LoVo (cell line): ENCODE data around the gene MT1H.
"Not testable (repeated sequence)": the region's sequence is repeated elsewhere in the genome, so short reads cannot be mapped to it uniquely, and the experiment has no call there.

Experiments used
- DNase-seq: peaks from one replicate; pipeline ENCODE4 v3.0.0-alpha.2; 2016; ENCODE audit warnings: low spot score

Gene MT1H

GRCh38 chr16:56684926-56685590 is 15.4 kb downstream of the MT1H start:
- no peak for DNase-seq

- no peak for DNase-seq
Measured at GRCh38 chr16:56686758-56687157, 17.1 kb downstream of the MT1H start.

DNA sequence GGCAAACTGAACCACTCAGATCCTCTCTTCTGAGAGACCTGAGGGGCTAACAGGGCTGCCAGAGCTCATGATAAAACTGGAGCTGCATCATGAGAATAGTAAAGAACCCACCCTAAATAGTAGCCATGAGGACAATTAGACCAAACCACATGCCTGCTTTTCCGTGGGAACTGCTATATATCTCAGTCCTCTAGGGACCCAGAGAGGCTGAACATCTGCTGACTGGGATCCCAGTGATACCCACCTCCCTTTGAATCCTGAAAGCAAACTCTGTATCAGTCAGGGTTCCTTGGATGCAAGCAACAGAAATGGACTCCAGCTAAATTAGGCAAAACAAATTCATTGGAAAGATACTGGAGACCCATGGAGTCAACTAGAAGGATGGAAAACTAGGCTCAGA is 19.1 kb downstream of the MT1H start:
- no peak for DNase-seq

DNA sequence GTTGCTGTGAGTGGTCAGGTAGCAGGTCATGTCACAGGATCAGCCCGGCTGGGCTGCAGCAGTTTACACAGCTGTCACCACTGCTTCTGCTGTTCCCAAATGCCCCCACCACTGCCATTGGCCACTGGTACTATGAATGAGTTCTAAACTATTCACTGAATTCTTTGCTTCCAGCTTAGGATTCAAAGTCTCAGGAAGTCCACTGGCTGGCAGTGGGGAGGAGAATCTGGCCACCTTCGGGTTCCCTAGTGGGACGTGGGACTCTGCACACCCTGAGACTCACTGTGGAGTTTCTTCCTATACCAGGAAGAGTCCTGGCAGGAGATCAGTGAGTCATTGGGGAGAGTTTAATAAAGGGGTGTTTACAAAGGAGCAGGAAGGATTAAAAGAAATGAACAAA is 19.6 kb downstream of the MT1H start:
- DNase-seq: no peak

GRCh38 chr16:56690420-56691122 is 21.0 kb downstream of the MT1H start:
- no peak for DNase-seq

DNA sequence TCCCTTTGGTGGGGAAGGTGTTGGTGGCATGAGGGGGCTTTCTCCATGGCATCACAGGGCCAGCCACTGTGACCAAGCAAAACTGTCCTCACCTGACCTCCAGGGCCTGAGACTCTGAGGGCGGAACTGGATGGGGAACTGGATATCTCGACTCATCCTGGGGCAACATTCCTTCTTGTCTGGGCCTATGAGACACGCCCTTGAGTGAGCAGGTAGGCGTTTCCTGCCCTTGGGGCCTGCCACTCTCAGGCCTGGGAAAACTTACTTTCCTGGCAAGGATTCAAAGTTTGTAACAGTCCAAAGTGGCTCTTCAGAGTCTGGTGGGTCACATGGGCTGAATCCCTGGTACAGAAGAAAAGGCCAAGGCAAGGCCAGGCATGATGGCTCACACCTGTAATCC is 22.3 kb downstream of the MT1H start:
- DNase-seq: peak; percentile 88

DNA sequence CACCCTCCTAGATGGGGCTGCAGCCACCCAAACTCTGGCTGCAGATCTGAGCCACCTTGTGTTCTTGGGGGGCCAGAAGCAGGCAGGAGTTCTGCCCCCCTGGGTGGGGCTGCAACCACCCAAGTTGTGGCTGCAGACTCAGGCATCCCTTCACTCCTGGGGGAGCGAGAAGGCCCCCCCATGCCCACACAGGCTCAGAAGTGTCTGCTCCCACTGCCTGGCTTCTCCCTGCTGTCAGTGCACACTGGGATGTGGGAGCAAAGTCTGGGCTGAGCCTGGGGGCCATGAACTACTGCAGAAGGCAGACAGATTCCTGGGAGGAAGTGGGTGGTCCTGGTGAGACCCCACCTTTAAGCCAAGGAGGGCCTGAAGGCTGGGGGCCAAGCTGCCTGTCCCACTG is 25.6 kb downstream of the MT1H start:
- DNase-seq: no peak

DNA sequence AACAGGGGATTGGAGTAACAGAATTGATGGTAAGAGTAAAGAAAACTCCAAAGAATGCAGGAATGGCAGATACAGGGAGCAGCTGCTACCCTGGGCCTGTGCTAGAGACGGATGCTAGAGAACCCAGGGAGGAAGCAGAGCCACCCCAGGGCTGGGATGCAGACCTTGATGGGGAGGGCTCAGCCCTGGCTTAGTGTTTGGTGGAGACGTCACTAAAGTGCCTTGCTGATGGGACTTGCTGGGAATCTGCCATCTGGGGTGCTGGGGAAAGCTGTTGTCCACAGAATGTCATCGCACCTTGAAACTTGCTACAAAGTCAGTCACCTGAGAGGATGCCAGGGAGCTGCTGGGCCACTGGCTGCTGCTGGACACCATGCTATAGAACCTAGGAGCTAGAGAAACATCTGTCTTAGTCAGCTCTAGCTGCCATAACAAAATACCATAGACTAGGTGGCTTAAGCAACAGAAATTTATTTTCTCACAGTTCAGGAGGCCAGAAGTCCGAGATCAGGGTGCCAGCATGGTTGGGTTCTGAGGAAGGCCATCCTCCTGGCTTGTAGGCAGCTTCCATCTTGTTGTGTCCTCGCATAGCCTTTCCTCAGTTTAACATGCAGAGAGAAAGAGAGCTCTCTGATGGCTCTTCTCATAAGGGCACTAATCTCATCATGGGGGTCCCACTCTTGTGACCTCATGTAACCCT is 28.0 kb downstream of the MT1H start:
- no peak for DNase-seq

- DNase-seq: no peak
Measured at GRCh38 chr16:56700195-56700594, 30.6 kb downstream of the MT1H start.

DNA sequence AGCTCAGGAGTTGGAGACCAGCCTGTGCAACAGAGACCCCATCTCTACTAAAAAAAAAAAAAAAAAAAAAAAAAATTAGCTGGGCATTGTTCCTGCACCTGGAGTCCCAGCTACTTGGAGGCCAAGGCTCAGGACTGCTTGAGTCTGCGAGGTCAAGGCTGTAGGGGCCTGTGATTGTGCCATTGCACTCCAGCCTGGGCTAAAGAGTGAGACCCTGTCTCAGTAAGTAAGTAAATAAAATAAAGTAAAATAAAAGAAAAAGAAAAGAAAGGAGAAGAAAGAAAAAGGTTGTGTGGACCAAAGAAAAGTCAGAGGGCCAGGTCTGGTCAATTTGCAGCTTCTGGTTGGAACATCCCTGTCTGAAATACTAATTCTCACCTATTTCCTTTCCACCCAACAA is 31.0 kb downstream of the MT1H start:
- no peak for DNase-seq

DNA sequence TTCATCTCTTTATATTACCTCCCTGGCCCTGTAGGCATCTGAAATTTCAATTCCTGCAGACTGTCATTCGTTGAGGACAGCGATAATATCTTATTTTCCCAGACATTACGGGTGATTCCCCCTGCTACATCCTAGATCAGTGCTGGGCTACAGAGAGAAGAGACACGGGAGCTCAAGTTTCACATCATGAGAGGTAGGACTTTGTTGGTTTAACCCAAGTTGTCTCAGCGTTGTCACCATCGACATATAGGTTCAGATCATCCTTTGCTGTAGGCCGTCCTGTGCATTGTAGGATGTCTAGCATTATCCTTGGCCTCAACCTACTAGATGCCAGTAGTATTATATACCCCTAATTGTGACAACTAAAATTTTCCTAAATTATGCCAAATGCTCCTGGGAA is 31.9 kb downstream of the MT1H start:
- no peak for DNase-seq

DNA sequence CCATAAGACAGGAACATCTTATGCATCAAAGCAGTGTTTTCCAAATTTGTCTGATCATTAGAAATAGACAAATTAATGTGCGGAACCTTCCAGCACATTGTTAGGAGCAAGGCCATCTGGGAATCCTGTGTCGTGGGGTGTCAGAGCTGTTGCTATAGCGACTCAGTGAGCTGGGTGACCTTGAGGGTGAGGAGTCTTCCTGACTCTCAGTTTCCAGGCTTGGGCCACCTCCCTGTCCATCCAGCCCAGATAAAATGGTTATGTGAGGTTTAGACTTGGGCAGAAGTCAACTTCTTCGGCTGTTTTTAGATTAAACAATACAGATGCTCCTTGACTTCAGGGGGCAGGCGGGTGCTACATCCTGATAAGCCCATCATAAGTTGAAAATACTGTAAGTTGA is 33.2 kb downstream of the MT1H start:
- DNase-seq: no peak

DNA sequence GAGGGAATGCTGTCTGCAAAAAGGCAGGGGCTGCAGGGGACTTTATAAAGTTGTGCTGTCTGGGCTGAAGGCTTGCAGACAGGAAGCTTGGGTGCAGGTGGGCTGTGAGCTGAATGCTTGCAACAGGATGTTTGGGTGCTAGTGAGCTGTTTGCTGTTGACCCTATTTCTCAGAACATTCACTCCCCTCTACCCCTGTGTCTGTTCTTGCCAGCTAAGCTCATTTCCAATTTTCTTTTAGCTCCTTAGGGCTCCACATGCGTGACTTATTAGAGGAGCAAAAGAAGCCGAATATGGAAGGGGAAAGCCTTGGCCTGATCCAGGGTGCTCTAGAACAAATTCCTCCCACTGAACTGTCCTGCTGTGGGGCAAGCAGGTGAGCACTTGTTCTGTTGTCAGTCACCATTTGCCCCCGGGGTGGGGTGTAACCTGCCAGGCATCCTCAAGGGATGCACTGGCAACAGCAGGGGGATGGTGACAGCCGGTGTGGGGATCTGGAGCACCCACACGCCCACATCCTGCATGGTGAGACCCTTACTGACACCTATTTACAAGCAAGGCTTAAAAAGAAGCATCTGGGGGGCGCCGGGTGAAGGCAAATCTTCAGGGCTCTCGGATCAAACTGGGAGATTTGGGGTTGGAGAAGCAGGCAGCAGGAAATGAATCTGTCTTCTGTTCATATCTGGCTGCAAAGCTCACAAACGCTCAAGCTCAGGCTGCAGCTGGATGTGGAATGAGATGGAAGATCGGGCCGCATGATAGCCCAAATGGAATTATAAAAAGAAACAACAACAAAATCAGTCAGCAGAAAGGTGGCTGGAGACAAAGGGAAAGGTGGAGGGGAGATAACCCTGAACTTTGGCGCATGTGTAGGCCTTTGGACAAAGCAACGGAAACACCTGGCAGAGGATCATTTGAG is 39.2 kb downstream of the MT1H start:
- no peak for DNase-seq

DNA sequence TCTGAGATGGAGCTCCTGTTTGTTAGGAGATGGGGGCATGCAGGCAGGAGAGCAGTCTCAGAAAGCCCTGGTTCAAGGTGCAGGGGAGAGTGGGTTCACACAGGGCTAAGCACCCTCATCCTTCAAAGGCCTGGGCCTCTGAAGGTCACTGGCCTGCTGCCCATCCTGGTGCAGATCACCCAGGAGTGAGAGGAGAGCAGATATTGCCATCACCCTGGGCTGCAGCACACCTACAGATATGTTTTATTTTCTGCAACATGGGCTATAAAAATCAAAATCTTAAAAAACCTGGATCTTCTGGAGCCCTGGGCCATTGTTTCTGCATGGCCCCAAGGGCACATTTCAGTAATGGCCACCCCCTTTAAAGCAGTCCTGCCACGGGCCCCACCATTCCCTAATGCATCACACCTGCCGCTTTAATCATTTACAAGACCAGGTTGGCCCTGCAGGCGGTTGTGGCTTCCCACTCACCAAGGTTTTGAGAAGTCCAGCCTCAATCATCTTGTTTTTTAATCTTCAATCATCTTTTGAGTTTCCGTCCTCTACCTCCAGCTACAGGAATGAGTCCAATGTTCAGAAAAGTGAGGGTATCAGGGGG is 39.9 kb downstream of the MT1H start:
- DNase-seq: no peak

DNA sequence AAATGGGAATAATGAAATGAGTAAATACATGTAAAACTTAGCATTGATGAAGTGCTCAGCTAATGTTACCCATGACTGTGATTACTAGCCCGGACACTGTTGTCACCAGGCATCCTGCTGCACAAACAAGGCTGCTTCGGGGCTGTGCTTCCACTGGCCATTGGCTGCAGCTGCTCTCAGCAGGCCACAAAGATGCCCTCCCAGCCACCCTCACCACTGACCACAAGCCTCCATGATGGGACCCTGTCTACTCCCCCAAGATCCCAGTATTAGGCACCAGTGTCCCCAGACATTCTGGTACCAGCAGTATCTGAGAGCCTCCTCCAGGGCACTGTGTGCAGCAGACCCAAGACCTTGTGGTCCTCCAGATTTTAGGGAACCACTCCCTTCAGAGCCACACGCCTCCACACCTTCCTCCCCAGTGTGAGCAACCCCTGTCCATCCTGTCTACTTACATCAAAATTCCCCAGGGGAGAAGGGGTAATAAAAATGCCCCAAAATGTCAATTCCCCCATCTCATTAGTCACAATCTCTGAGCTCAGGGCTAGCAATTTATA is 40.6 kb downstream of the MT1H start:
- no peak for DNase-seq

DNA sequence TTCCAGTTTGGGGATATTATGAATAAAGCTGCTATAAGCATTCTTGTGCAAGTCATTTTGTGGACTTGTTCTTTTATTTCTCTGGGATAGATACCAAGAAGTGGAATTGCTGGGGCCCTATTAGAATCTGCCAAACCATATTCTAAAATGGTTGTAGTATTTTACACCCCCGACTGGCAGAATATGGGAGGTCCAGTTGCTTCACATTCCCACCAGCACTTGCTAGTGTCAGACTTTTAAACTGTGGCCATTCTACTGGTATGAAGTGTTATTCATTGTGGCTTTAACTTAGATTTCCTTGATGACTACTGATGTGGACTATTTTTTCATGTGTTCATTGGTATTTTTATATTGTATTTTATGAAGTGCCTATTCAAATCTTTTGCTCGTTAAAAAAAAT is 42.2 kb downstream of the MT1H start:
- DNase-seq: no peak

DNA sequence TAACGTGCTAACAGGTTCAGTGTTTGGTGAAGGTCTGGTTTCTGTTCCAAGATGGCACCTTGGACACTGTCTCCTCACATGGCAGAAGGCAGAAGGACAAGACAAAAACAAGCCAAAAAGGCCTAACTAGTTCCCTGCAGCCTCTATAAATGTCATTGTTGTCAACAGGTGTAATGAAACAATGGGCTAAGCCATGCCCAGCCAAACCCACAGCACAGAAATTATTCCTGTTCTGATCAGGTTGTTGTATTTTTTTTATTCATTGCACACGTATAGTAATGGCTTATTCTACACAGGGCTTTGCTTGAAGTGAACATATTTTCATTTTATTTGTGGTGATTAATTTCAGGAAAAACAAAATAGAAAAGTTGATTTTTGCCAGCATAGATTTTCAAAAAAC is 44.2 kb downstream of the MT1H start:
- no peak for DNase-seq

DNA sequence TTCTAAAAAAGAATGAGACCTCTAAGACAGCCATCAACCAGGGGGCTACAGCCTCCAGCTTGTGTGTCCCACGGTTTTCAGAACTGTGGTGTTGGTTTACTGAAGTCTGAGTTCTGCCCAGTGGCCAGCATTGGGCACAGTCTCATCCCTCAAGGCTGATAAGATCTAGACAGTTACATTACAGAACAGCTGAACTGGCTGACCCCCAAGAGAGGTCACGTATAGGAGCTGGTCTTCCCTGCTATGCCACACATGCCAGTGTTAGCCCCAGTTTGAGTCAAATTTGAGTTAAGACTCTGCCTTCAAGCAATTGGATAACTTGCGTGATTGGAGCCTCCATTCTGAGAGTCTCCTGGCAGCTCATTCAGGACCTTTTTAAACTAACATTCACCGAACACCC is 45.5 kb downstream of the MT1H start:
- no peak for DNase-seq

DNA sequence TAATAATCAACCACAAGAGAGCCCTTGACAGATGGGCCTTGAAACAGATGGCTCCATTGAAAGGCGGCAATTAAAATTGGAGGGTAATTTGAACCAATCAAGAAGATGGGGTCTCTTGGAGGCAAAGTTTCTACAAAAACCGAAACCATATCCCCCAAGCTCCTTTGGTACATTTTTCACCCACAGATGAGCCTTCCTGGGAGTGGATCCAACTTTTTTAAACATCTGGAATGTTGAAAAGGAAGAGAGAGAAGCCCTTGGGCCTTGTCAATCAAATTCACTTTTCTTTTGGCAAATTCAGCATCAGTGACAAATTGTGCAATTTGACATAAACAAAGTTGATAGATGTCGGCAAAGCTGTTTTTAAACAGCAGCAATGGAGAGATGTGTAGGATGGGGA is 47.1 kb downstream of the MT1H start:
- no peak for DNase-seq

- DNase-seq: not testable (repeated sequence)
Measured at GRCh38 chr16:56717532-56717931, 47.9 kb downstream of the MT1H start.
